KG1 (cell line): ENCODE results near the gene ELOVL4.
A peak's percentile ranks its signal among the peaks of the same experiment; 100 is the strongest.

Source experiments
- DNase-seq: peaks from one replicate; lab custom pipeline; 2025; lab: John Stamatoyannopoulos, UW

The ELOVL4 gene

GRCh38 chr6:79947191-79948186 is at the start of gene ELOVL4:
Gene ELOVL4 (minus strand): TSS chr6:79947553. CDS start chr6:79947279, 274 bp downstream.
- no peak for DNase-seq

- DNase-seq: no peak
Observed at GRCh38 chr6:79993911-79994309, 46.6 kb upstream of the ELOVL4 start.

GRCh38 chr6:79993012-79993910 is 45.9 kb upstream of the ELOVL4 start:
- no peak for DNase-seq

GRCh38 chr6:79989641-79990040 is 42.3 kb upstream of the ELOVL4 start:
- DNase-seq: no peak

- no peak for DNase-seq
Observed at GRCh38 chr6:79985128-79985527, 37.8 kb upstream of the ELOVL4 start.

- DNase-seq: no peak
Observed at GRCh38 chr6:79984261-79984660, 36.9 kb upstream of the ELOVL4 start.

- no peak for DNase-seq
Observed at GRCh38 chr6:79981652-79982051, 34.3 kb upstream of the ELOVL4 start.

- DNase-seq: no peak
Observed at GRCh38 chr6:79971193-79971592, 23.8 kb upstream of the ELOVL4 start.

- no peak for DNase-seq
Observed at GRCh38 chr6:79969784-79970183, 22.4 kb upstream of the ELOVL4 start.

- no peak for DNase-seq
Observed at GRCh38 chr6:79967178-79967577, 19.8 kb upstream of the ELOVL4 start.

- no peak for DNase-seq
Observed at GRCh38 chr6:79964607-79965081, 17.3 kb upstream of the ELOVL4 start.

GRCh38 chr6:79954849-79955248 is 7.5 kb upstream of the ELOVL4 start:
- no peak for DNase-seq

GRCh38 chr6:79949233-79949632 is 1.9 kb upstream of the ELOVL4 start:
- DNase-seq: peak; percentile 50

- no peak for DNase-seq
Observed at GRCh38 chr6:79946272-79947190, 822 bp downstream of the ELOVL4 start.

GRCh38 chr6:79943133-79943532 is 4.2 kb downstream of the ELOVL4 start:
- DNase-seq: no peak

- DNase-seq: no peak
Observed at GRCh38 chr6:79941489-79942151, 5.7 kb downstream of the ELOVL4 start.

GRCh38 chr6:79928478-79928998 is 18.8 kb downstream of the ELOVL4 start:
- no peak for DNase-seq

- no peak for DNase-seq
Observed at GRCh38 chr6:79927758-79928157, 19.6 kb downstream of the ELOVL4 start.

GRCh38 chr6:79923270-79923669 is 24.1 kb downstream of the ELOVL4 start:
- DNase-seq: no peak

GRCh38 chr6:79922018-79922417 is 25.3 kb downstream of the ELOVL4 start:
- no peak for DNase-seq

GRCh38 chr6:79913369-79913768 is 34.0 kb downstream of the ELOVL4 start:
- DNase-seq: no peak
